PC-3 (cell line): ENCODE results near the gene PHF19. TPM values are rescaled to one million over a fixed set of nuclear protein-coding genes. Genes with fewer than 3 reads are reported as not detected.

Experiments used
- ATAC-seq: fragments of 200-7000 bp; cut with Tn5 transposase; 2 replicates; pipeline ENCODE4 v1.9.1; 2020; ENCODE audit warnings: mild to moderate bottlenecking, moderate library complexity
- BruUV-seq: library from RNA; stranded (reverse); fragments of 400-500 nt; replicated peaks from 2 replicates; lab custom pipeline; 2021; lab: Mats Ljungman, UMichigan
- CTCF ChIA-PET: fragments of 300-600 bp; sonication (Branson Sonifier 250); formaldehyde crosslinking; loops from one replicate; lab custom pipeline; 2022; ENCODE audit warnings: antibody characterized with exemption; lab: Charles Lee
- POLR2A ChIA-PET: fragments of 300-600 bp; sonication (Branson Sonifier 250); formaldehyde crosslinking; loops from one replicate; lab custom pipeline; 2022; ENCODE audit warnings: antibody characterized with exemption; ENCODE audit not compliant: unreplicated experiment; lab: Charles Lee
- DNase-seq: peaks from one replicate; pipeline ENCODE4 v3.0.0-alpha.2; 2015
- H2AFZ ChIP-seq: fragments of 300-600 bp; sonication (generic); 2 replicates; pipeline ENCODE4 v1.6.0; 2016; ENCODE audit warnings: antibody characterized with exemption, low read length
- H3F3A ChIP-seq: fragments of 300-600 bp; sonication (generic); one replicate; pipeline ENCODE4 v1.6.0; 2017; ENCODE audit warnings: antibody characterized with exemption, low read length, control low read depth, mild to moderate bottlenecking; ENCODE audit not compliant: unreplicated experiment
- H3K27ac ChIP-seq: fragments of 300-600 bp; sonication (generic); 2 replicates; pipeline ENCODE4 v1.5.1; 2016; ENCODE audit warnings: mild to moderate bottlenecking, low read length
- H3K27me3 ChIP-seq: fragments of 300-600 bp; sonication (generic); 2 replicates; pipeline ENCODE4 v1.6.1; 2016; ENCODE audit warnings: low read length, mixed read lengths
- H3K36me3 ChIP-seq: fragments of 300-600 bp; sonication (generic); 2 replicates; pipeline ENCODE4 v1.6.1; 2016; ENCODE audit warnings: low read depth, mixed run types, low read length, mixed read lengths
- H3K4me1 ChIP-seq: fragments of 300-600 bp; sonication (generic); 2 replicates; pipeline ENCODE4 v1.5.1; 2016; ENCODE audit warnings: low read length; ENCODE audit not compliant: insufficient read depth
- H3K4me2 ChIP-seq: fragments of 300-600 bp; sonication (generic); 2 replicates; pipeline ENCODE4 v1.6.0; 2016; ENCODE audit warnings: low read length
- H3K4me3 ChIP-seq: fragments of 300-600 bp; sonication (generic); 2 replicates; pipeline ENCODE4 v1.5.1; 2016; ENCODE audit warnings: mild to moderate bottlenecking, low read length, mixed read lengths
- H3K79me2 ChIP-seq: fragments of 300-600 bp; sonication (generic); 2 replicates; pipeline ENCODE4 v1.6.1; 2017; ENCODE audit warnings: low read length, mixed read lengths
- H3K9ac ChIP-seq: fragments of 300-600 bp; sonication (generic); 2 replicates; pipeline ENCODE4 v1.6.0; 2016; ENCODE audit warnings: mild to moderate bottlenecking, low read length
- H3K9me2 ChIP-seq: fragments of 300-600 bp; sonication (generic); replicated peaks from 2 replicates; pipeline ENCODE4 v1.6.1; 2016; ENCODE audit warnings: mixed run types, low read length, mixed read lengths
- H3K9me3 ChIP-seq: fragments of 300-600 bp; sonication (generic); 2 replicates; pipeline ENCODE4 v1.6.1; 2016; ENCODE audit warnings: low read length, mixed read lengths
- H4K20me1 ChIP-seq: fragments of 300-600 bp; sonication (generic); 2 replicates; pipeline ENCODE4 v1.6.1; 2016; ENCODE audit warnings: low read length, mixed read lengths
- CTCF ChIP-seq: fragments of 300-600 bp; sonication (generic); conservative IDR thresholded peaks from 2 replicates; pipeline ENCODE4 v1.5.1; 2017; ENCODE audit warnings: antibody characterized with exemption, low read depth, mild to moderate bottlenecking, low read length
- EZH2 ChIP-seq: fragments of 300-600 bp; sonication (generic); IDR thresholded peaks from one replicate; pipeline ENCODE4 v1.6.1; 2017; ENCODE audit warnings: antibody characterized with exemption, mild to moderate bottlenecking, low read length; ENCODE audit not compliant: unreplicated experiment
- EZH2phosphoT487 ChIP-seq: fragments of 300-600 bp; sonication (generic); IDR thresholded peaks from 2 replicates; pipeline ENCODE4 v1.6.1; 2018; ENCODE audit warnings: mild to moderate bottlenecking, antibody characterized with exemption, low read length, borderline replicate concordance
- intact Hi-C: fragments of 100-400 bp; cut with micrococcal nuclease; formaldehyde crosslinking; loops from 2 replicates; pipeline ENCODE4 v1.9.0; 2023
- total RNA-seq: library from RNA; depleted of rRNA; stranded (reverse); fragments of >200 nt; gene quantifications from 2 replicates; pipeline ENCODE4 v1.2.3, GENCODE V29; 2014

PHF19 gene
- total RNA-seq, 1 experiment from 2014 or later: 104 TPM

- Histone ChIP-seq H3K9me2 (no peaks in the 10 kb centered on the region), H3K9me3 (no peaks in the 10 kb centered on the region), H3K27ac (no peak overlapping the region), H3F3A (no peaks in the 10 kb centered on the region), H3K79me2 (peaks cover 61% of the 10 kb centered on the region), H3K27me3 (no peaks in the 10 kb centered on the region), H3K36me3 (no peaks in the 10 kb centered on the region), H3K4me2 (no peak overlapping the region), H2AFZ (no peak overlapping the region), H4K20me1 (0 out of 2 replicates have a peak, but pooled peaks cover 5% of the 10 kb centered on the region), H3K9ac (no peak overlapping the region), H3K4me1 (no peaks in the 10 kb centered on the region; the same call in none of the 2 replicates), H3K4me3 (no peak overlapping the region)
- DNase-seq (peak; percentile 13), ATAC-seq (no peak)
- no TSS peak for BruUV-seq
- ChIA-PET CTCF (no interaction called here), POLR2A (no interaction called here)
- TF ChIP-seq EZH2 (no peak), CTCF (no peak), EZH2phosphoT487 (no peak)
- intact Hi-C loops: no loop called here
Observed at GRCh38 chr9:120839146-120839545, 37.8 kb downstream of the PHF19 start.

GRCh38 chr9:120837921-120838320 is 39.1 kb downstream of the PHF19 start:
- POLR2A ChIA-PET: no interaction called here
- H3K27ac ChIP-seq: no peak overlapping the region
- H3K27me3 ChIP-seq: no peaks in the 10 kb centered on the region
- CTCF ChIA-PET: no interaction called here
- H3K4me2 ChIP-seq: no peak overlapping the region
- 0 out of 2 replicates have a peak, but pooled peaks cover 5% of the 10 kb centered on the region for H4K20me1 ChIP-seq
- ATAC-seq: no peak
- no peak for DNase-seq
- H3K36me3 ChIP-seq: peaks cover 3% of the 10 kb centered on the region; the same call in 1 of the 2 replicates
- no peaks in the 10 kb centered on the region for H3K9me2 ChIP-seq
- TF ChIP-seq EZH2phosphoT487 (no peak), CTCF (no peak), EZH2 (no peak)
- BruUV-seq: no TSS peak
- no peaks in the 10 kb centered on the region for H3F3A ChIP-seq
- H3K79me2 ChIP-seq: peaks cover 52% of the 10 kb centered on the region
- no peaks in the 10 kb centered on the region for H3K9me3 ChIP-seq
- no peaks in the 10 kb centered on the region; the same call in 1 of the 2 replicates for H3K4me1 ChIP-seq
- intact Hi-C loops: no loop called here
- H3K9ac ChIP-seq: no peak overlapping the region
- no peak overlapping the region for H3K4me3 ChIP-seq
- H2AFZ ChIP-seq: no peak overlapping the region

GRCh38 chr9:120833325-120833724 is 43.7 kb downstream of the PHF19 start:
- Histone ChIP-seq H3K4me3 (no peak overlapping the region), H3K79me2 (peaks cover 12% of the 10 kb centered on the region), H3K4me1 (no peaks in the 10 kb centered on the region), H3K9me2 (no peaks in the 10 kb centered on the region), H3K9me3 (no peaks in the 10 kb centered on the region), H3K27me3 (no peaks in the 10 kb centered on the region), H3K36me3 (peaks cover 35% of the 10 kb centered on the region), H4K20me1 (no peaks in the 10 kb centered on the region), H2AFZ (no peak overlapping the region), H3K4me2 (no peak overlapping the region), H3K27ac (no peak overlapping the region), H3K9ac (no peak overlapping the region), H3F3A (no peaks in the 10 kb centered on the region)
- no TSS peak for BruUV-seq
- TF ChIP-seq EZH2: no peak
- no peak for TF ChIP-seq CTCF
- no peak for TF ChIP-seq EZH2phosphoT487
- intact Hi-C loops: no loop called here
- ChIA-PET POLR2A (no interaction called here), CTCF (no interaction called here)
- DNase-seq: no peak
- no peak for ATAC-seq
